ENCODE measurements around the gene MAP3K12. TPM values are rescaled to one million over a fixed set of nuclear protein-coding genes. Genes with fewer than 3 reads are reported as not detected.
"Not testable (repeated sequence)": the region's sequence is repeated elsewhere in the genome, so short reads cannot be mapped to it uniquely, and the experiment has no call there.

The MAP3K12 gene
- total and polyA plus RNA-seq, 2 of the 8 experiments (the other 6 are each of a cell fraction or from before 2014, with no cell fraction given): 23.4 to 42.7 TPM

GRCh38 chr12:53435326-53435725 is 63.9 kb downstream of the MAP3K12 start:
- not testable (repeated sequence) for H3K4me3 ChIP-seq (ENCODE audit: extremely low read depth in 1 of 4, insufficient read depth in 2 of 4, low read depth in 3 of 4, low read length in 4 of 4); H4K8ac ChIP-seq (ENCODE audit: extremely low read depth, insufficient read depth, low read length); H3K4me2 ChIP-seq (ENCODE audit: insufficient read depth in 1 of 2, low read depth in 2 of 2, low read length in 2 of 2); H3K79me1 ChIP-seq (ENCODE audit: low read depth, low read length); H3K4ac ChIP-seq (replicated peaks; ENCODE audit: insufficient read length, low read depth, low read length); H3K23ac ChIP-seq (ENCODE audit: insufficient read length); H3K23me2 ChIP-seq (ENCODE audit: low read depth, low read length); H3K36me3 ChIP-seq (ENCODE audit: control insufficient read depth in 2 of 4, insufficient read depth in 4 of 4, low read length in 3 of 4); H2BK12ac ChIP-seq (ENCODE audit: low read depth, low read length); H3K4me1 ChIP-seq (replicated peaks in 1 of 4; ENCODE audit: control insufficient read depth in 3 of 4, insufficient read depth in 4 of 4, low read length in 3 of 4); H4K20me1 ChIP-seq (replicated peaks in 1 of 2; ENCODE audit: control insufficient read depth in 1 of 2, insufficient read depth in 2 of 2, low read length in 2 of 2); H4K5ac ChIP-seq (ENCODE audit: insufficient read length, low read depth, low read length); H3K27me3 ChIP-seq (replicated peaks in 1 of 4; ENCODE audit: control insufficient read depth in 3 of 4, extremely low read depth in 1 of 4, insufficient read depth in 3 of 4, low read length in 3 of 4); H3K79me2 ChIP-seq (ENCODE audit: control insufficient read depth in 1 of 2, insufficient read depth in 2 of 2, low read length in 2 of 2); H3K27ac ChIP-seq (ENCODE audit: low read depth, low read length); DNase-seq (ENCODE audit: low read depth in 1 of 2, low spot score in 2 of 2); H2BK5ac ChIP-seq (ENCODE audit: low read depth, low read length); H3K14ac ChIP-seq (ENCODE audit: insufficient read length); H2BK20ac ChIP-seq (ENCODE audit: low read length); H2BK120ac ChIP-seq (replicated peaks; ENCODE audit: low read depth, low read length); H2BK15ac ChIP-seq (ENCODE audit: low read length); H3K18ac ChIP-seq (ENCODE audit: extremely low read depth, low read length); H3K9ac ChIP-seq (replicated peaks in 1 of 4; ENCODE audit: extremely low read depth in 1 of 4, low read depth in 3 of 4, low read length in 3 of 4); FAIRE-seq; H3K56ac ChIP-seq (replicated peaks; ENCODE audit: insufficient read length, low read depth, low read length); H2AK5ac ChIP-seq (ENCODE audit: low read depth, low read length); H3K9me3 ChIP-seq (ENCODE audit: insufficient read depth in 2 of 2, low read depth in 1 of 2, low read length in 1 of 2); H2AFZ ChIP-seq (ENCODE audit: low read length); H4K91ac ChIP-seq (replicated peaks; ENCODE audit: insufficient read length, low read length)
- CTCF ChIA-PET (ENCODE audit: partially characterized antibody): interaction anchor here (1.5 kb wide), 1 partner anchor 14 kb away, joined by 5 read pairs; no protein-coding TSS in a partner anchor
- POLR2A ChIA-PET (ENCODE audit: partially characterized antibody): interaction anchor here (0.7 to 1.4 kb wide), 3 partner anchors 11 to 45 kb away, joined by 3 to 7 read pairs (median 4); partner anchors contain the start of gene AMHR2
- 92% methylated on average over 9 of the region's 9 CpGs; no CpG with 5 or more reads in 1 of the 2 experiments for WGBS, 2 experiments (ENCODE audit: extremely low coverage in 1 of 2, insufficient coverage in 1 of 2, insufficient read length in 1 of 2, insufficient replicate concordance in 2 of 2, low coverage in 1 of 2, low lambda C conversion rate in 2 of 2, missing lambda C conversion rate in 1 of 2)
